ENCODE measurements around the gene SMYD3. TPM values are rescaled to one million over a fixed set of nuclear protein-coding genes. Genes with fewer than 3 reads are reported as not detected.

SMYD3 gene
- total RNA-seq, 1 experiment from 2014 or later: 17.4 TPM

DNA sequence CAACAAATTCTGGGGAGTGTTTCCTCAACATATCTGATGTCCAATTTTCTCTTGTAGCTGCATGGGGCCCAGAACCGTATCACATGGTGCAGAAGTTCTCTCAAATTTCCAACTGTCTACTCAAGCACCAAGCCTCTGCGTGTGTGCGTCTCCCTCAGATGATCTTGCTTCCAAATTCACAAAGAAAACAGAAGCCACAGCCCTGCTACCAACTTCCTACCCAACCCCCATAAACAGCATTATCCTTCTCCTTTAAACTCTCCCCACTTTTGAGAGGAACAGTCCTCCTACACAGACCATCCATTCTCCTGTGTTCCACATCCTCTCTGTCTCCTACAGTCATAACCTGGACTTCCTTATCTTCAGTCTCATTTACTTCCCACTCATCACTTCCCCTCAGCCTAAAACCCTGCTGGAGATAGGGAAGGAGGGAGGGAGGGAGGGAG is 354.1 kb downstream of the SMYD3 start:
- Histone ChIP-seq H3K36me3 (ENCODE audit: control insufficient read depth, insufficient read depth, low read length) (no peaks in the 10 kb centered on the region), H3K4me1 (ENCODE audit: control insufficient read depth, insufficient read depth, low read length) (no peaks in the 10 kb centered on the region), H3K27ac (ENCODE audit: low read length) (no peak overlapping the region), H3K4me3 (ENCODE audit: low read depth in 2 of 2, low read length in 2 of 2) (no peak overlapping the region), H3K27me3 (ENCODE audit: control insufficient read depth, insufficient read depth, low read length) (no peaks in the 10 kb centered on the region), H3K9me3 (ENCODE audit: control insufficient read depth, insufficient read depth, low read depth, low read length) (no peaks in the 10 kb centered on the region; the same call in 1 of the 2 replicates)
- in situ Hi-C loops (cut with HindIII; ENCODE audit: low pct_unique_long_range_greater_than_20kb, low sequenced_read_pairs): no loop called here
- no peak for DNase-seq (ENCODE audit: low read depth, low spot score)
- ChIA-PET CTCF (no interaction called here), POLR2A (no interaction called here)
- intact Hi-C loops (cut with micrococcal nuclease; ENCODE audit: unreplicated experiment): no loop called here
- no peak for TF ChIP-seq SIN3A (IDR thresholded peaks at IDR 0.05; ENCODE audit: borderline replicate concordance, insufficient read depth, low read depth, low read length)
- TF ChIP-seq POLR2AphosphoS5 (IDR thresholded peaks at IDR 0.05; ENCODE audit: low read depth, low read length): no peak
- TF ChIP-seq TCF7L2 (IDR thresholded peaks at IDR 0.05; ENCODE audit: low read depth, low read length): no peak
- TF ChIP-seq, protein P1, sequence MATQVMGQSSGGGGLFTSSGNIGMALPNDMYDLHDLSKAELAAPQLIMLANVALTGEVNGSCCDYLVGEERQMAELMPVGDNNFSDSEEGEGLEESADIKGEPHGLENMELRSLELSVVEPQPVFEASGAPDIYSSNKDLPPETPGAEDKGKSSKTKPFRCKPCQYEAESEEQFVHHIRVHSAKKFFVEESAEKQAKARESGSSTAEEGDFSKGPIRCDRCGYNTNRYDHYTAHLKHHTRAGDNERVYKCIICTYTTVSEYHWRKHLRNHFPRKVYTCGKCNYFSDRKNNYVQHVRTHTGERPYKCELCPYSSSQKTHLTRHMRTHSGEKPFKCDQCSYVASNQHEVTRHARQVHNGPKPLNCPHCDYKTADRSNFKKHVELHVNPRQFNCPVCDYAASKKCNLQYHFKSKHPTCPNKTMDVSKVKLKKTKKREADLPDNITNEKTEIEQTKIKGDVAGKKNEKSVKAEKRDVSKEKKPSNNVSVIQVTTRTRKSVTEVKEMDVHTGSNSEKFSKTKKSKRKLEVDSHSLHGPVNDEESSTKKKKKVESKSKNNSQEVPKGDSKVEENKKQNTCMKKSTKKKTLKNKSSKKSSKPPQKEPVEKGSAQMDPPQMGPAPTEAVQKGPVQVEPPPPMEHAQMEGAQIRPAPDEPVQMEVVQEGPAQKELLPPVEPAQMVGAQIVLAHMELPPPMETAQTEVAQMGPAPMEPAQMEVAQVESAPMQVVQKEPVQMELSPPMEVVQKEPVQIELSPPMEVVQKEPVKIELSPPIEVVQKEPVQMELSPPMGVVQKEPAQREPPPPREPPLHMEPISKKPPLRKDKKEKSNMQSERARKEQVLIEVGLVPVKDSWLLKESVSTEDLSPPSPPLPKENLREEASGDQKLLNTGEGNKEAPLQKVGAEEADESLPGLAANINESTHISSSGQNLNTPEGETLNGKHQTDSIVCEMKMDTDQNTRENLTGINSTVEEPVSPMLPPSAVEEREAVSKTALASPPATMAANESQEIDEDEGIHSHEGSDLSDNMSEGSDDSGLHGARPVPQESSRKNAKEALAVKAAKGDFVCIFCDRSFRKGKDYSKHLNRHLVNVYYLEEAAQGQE (IDR thresholded peaks at IDR 0.05; ENCODE audit: insufficient read depth in 1 of 2, low read depth in 2 of 2, low read length in 1 of 2): no peak
- TF ChIP-seq, protein P2, sequence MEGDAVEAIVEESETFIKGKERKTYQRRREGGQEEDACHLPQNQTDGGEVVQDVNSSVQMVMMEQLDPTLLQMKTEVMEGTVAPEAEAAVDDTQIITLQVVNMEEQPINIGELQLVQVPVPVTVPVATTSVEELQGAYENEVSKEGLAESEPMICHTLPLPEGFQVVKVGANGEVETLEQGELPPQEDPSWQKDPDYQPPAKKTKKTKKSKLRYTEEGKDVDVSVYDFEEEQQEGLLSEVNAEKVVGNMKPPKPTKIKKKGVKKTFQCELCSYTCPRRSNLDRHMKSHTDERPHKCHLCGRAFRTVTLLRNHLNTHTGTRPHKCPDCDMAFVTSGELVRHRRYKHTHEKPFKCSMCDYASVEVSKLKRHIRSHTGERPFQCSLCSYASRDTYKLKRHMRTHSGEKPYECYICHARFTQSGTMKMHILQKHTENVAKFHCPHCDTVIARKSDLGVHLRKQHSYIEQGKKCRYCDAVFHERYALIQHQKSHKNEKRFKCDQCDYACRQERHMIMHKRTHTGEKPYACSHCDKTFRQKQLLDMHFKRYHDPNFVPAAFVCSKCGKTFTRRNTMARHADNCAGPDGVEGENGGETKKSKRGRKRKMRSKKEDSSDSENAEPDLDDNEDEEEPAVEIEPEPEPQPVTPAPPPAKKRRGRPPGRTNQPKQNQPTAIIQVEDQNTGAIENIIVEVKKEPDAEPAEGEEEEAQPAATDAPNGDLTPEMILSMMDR (IDR thresholded peaks at IDR 0.05): no peak
- BruUV-seq (replicated peaks): no TSS peak
- ATAC-seq: no peak

DNA sequence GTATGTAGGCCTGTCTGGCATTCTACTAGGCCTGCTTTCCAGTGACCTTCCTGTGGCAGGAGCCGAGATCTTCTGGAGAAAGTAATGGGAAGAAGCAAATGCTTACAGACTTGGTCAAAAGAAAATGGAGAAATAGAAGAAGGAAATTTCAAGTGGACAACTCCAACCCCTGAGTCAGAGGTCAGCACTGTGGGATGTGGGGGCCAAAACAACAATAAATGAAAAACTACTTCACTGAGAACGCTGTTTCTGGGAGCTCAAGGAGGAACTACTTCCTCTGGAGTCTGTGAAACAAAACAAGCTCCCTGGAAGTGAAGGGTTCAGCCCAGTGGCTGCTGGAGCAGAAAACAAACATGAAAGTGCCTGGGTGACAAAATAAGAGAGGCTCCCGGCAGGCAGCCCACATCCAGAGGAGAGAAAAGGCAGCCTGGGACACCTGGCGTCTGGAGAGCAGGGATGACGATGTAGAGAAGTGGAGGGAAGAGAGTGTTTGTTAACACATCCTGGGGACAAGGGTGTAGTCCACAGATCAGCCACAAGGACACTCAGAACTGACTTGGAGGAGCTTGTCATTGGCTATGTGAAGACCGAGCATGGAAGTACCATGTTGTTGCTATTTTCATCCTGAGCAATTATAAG is 355.2 kb downstream of the SMYD3 start:
- Histone ChIP-seq H3K4me1 (ENCODE audit: control insufficient read depth, insufficient read depth, low read length) (no peaks in the 10 kb centered on the region), H3K36me3 (ENCODE audit: control insufficient read depth, insufficient read depth, low read length) (no peaks in the 10 kb centered on the region), H3K27me3 (ENCODE audit: control insufficient read depth, insufficient read depth, low read length) (no peaks in the 10 kb centered on the region), H3K27ac (ENCODE audit: low read length) (no peak overlapping the region), H3K4me3 (ENCODE audit: low read depth in 2 of 2, low read length in 2 of 2) (no peak overlapping the region), H3K9me3 (ENCODE audit: control insufficient read depth, insufficient read depth, low read depth, low read length) (no peaks in the 10 kb centered on the region; the same call in 1 of the 2 replicates)
- ChIA-PET POLR2A (no interaction called here), CTCF (no interaction called here)
- in situ Hi-C loops (cut with HindIII; ENCODE audit: low pct_unique_long_range_greater_than_20kb, low sequenced_read_pairs) (no loop called here), intact Hi-C loops (cut with micrococcal nuclease; ENCODE audit: unreplicated experiment) (no loop called here)
- TF ChIP-seq TCF7L2 (IDR thresholded peaks at IDR 0.05; ENCODE audit: low read depth, low read length): no peak
- no peak for TF ChIP-seq SIN3A (IDR thresholded peaks at IDR 0.05; ENCODE audit: borderline replicate concordance, insufficient read depth, low read depth, low read length)
- TF ChIP-seq, protein P1 (IDR thresholded peaks at IDR 0.05; ENCODE audit: insufficient read depth in 1 of 2, low read depth in 2 of 2, low read length in 1 of 2): no peak
- no peak for TF ChIP-seq POLR2AphosphoS5 (IDR thresholded peaks at IDR 0.05; ENCODE audit: low read depth, low read length)
- TF ChIP-seq, protein P2 (IDR thresholded peaks at IDR 0.05): no peak
- no peak for ATAC-seq
- BruUV-seq (replicated peaks): no TSS peak
- no peak for DNase-seq (ENCODE audit: low read depth, low spot score)

All from Panc1 (cell line).